Stimulated activated CD8-positive, alpha-beta memory T cell treated with anti-CD3 and anti-CD28 coated beads, Interleukin-15, amount 100 ng/mL, for 4 hours (primary cell): ENCODE data around the gene USE1.
"Not testable (repeated sequence)": the region's sequence is repeated elsewhere in the genome, so short reads cannot be mapped to it uniquely, and the experiment has no call there.

Source experiments
- DNase-seq, 2 donors: peaks; one replicate each; pipeline ENCODE4 v3.0.0-alpha.2; 2020; ENCODE audit warnings: low read depth in 2 of 2

Gene USE1

GRCh38 chr19:17215127-17215971, at the start of gene USE1:
Gene USE1, plus strand, starts transcription at chr19:17215357. Its CDS starts 49 bp downstream, at chr19:17215406.
- peak; percentile 69 to 70 for DNase-seq

DNA sequence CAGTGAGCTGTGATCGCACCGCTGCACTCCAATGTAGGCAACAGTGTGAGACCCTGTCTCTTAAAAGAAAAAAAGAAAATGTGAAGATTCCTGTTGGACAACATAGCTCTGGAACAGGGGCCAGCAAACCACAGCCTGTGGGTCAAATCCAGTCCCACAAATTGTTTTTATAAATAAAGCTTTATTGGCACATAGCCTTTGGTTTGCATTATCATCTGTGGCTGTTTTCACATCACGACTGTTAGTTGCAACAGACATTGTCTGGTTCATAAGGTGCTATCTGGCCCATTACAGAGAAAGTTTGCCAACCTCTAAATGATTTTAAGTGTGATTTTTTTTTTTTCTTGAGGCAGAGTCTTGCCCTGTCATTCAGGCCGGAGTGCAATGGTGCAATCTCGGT, 49.4 kb upstream of the USE1 start:
- no peak for DNase-seq

GRCh38 chr19:17170538-17171297, 44.4 kb upstream of the USE1 start:
- DNase-seq, result no peak

GRCh38 chr19:17171874-17172273, 43.3 kb upstream of the USE1 start:
- no peak for DNase-seq

DNA sequence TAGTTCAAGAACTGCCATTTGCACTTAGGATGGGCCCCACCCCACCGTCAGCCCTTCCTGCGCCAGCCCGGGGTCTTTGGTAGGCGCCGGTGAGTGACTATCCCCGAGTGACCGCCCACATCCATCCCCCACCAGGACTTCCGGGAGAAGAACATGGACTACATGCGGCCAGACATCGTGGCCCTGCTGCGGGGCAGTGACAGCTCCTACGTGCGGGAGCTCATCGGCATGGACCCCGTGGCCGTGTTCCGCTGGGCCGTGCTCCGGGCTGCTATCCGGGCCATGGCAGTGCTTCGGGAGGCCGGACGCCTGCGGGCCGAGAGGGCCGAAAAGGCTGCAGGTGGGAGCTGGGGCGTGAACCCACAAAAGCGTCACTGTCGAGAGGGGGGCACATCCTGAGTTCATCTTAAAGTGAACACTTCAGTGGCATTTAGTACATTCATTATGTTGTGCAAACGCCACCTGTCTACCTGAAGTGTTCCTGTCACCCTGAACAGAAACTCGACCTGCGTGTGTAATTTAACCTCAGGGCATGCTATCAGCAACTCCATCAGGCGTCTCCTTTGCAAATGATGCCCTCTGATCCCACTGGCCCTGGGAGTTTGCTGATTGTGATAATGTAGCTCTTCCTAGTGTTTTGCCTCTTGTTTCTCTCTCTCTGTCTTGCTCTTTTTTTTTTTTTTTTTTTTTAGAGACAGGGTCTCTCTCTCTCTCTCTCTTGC, 42.4 kb upstream of the USE1 start:
- DNase-seq, result no peak

GRCh38 chr19:17178291-17178690, 36.9 kb upstream of the USE1 start:
- no peak for DNase-seq

DNA sequence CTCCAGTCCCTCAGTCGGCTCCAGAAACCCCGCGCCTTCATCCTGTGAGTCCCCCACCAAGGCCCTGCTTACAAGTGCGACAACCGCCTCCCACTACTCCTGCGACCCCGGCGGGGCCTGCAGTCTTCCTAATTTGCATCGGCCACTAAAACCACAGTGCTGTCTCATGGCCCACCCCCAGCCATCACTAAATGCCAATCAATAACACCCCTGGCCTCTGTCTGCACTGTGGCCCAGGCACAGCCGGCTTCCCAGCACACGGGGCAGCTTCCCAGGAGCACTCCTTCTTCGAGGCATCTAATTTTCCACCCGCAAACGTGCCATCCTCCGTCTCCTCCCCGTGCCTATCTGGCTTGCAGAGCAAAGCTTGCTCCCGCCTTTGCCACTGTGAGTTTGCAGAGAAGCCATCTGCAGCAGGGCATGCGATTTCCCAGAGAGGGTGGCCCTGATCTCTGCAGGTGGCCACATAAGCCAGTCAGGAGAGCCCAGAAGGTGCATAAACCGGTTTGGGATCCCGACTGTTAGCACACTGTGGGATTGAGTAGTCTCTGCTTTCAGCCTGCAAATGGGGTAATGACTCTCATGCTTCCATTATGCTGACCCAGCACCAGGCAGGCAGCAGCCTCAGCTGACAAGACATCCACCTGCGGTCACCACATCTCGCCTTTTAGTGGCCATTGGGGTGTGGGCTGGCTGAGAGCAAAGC, 34.0 kb upstream of the USE1 start:
- DNase-seq, result no peak

DNA sequence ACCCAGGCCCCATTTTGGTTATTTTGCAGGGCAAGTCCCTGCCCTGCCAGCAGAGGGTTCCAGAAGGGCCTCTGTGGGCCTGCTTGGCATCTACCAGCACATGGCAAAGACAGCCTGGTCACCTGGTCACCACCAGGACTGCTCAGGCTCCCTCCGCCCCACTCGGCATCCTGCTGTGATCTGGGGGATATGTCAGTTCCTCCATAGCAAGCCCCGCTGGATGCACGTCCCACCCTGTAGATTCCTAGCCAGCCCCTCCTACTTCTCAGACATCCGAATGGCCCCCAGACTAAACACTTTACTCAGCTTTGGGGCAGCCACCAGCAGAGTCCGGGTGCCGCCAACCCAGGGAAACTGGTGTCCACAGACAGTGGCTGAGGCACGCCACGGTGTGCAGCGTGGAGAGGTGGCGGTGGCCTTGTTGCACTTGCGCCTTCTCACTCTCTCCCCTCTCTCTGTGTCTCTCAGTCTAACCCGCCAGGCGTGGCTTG, 31.8 kb upstream of the USE1 start:
- DNase-seq, result no peak

DNA sequence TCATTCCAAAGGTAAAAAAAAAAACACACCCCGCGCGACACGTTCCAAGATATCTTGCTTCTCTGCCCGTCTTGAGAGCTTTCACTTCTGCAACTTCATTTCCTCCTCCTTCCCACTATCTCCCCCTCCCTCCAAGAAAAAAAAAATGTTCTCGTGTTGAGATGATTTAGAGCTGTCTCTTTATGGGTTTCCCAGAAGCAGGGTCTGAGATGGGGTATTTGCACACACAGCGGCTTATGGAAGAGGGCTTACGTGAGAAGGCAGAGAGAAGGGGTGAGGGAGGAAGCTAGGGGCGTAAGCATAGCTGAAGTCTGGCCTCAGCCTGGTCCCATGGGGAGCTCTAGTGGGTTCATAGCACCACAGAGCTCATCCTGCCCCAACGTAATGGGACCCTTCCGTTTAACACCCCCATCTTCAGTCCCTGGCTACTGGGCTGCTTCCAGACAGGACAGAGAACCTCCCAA, 31.3 kb upstream of the USE1 start:
- no peak for DNase-seq

GRCh38 chr19:17184371-17184841, 30.8 kb upstream of the USE1 start:
- DNase-seq, result peak in 1 of 2 donors; percentile 29

GRCh38 chr19:17185590-17185989, 29.6 kb upstream of the USE1 start:
- DNase-seq, result no peak

DNA sequence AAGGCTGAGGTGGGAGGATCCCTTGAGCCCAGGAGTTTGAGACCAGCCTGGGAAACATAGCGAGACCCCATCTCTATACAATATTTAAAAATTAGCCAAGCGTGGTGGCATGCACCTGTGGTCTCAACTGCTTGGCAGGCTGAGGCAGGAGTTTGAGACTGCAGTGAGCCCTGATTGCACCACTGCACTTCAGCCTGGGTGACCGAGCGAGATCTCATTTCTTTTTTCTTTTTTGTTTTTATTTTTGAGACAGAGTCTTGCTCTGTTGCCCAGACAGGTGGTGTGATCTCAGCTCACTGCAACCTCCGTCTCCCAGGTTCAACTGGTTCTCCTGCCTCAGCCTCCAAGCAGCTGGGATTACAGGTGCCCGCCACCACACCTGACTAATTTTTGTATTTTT, 23.4 kb upstream of the USE1 start:
- DNase-seq, result not testable (repeated sequence)

GRCh38 chr19:17192751-17193150, 22.4 kb upstream of the USE1 start:
- DNase-seq, result no peak

- no peak for DNase-seq
These were observed 20.5 kb upstream of the USE1 start for GRCh38 chr19:17194608-17195007.

DNA sequence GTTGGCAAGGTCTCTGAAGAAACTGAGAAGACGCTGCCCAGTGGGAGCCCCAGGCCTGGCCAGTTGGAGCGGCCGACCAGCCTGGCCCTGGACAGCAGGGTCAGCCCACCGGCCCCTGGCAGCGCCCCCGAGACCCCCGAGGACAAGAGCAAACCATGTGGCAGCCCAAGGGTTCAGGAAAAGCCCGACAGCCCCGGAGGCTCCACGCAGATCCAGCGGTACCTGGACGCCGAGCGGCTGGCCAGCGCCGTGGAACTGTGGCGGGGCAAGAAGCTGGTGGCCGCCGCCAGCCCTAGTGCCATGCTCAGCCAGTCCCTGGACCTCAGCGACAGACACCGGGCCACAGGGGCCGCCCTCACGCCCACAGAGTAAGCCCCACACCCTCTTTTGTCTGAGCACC, 20.1 kb upstream of the USE1 start:
- no peak for DNase-seq

- no peak for DNase-seq
These were observed 18.5 kb upstream of the USE1 start for GRCh38 chr19:17196610-17197009.

DNA sequence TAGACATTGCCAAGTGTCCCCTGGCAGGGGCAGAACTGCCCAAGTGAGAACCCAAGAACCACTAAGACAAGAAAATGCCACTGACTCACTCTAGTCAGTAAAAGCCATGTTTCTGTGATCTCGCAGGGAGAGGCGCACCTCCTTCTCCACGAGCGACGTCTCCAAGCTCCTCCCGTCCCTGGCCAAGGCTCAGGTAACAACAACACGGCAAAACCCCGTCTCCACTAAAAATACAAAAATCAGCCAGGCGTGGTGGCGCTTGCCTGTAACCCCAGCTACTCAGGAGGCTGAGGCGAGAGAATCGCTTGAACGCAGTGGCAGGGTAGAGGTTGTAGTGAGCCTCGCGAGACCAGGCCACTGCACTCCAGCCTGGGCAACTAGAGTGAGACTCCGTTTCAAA, 17.5 kb upstream of the USE1 start:
- no peak for DNase-seq

DNA sequence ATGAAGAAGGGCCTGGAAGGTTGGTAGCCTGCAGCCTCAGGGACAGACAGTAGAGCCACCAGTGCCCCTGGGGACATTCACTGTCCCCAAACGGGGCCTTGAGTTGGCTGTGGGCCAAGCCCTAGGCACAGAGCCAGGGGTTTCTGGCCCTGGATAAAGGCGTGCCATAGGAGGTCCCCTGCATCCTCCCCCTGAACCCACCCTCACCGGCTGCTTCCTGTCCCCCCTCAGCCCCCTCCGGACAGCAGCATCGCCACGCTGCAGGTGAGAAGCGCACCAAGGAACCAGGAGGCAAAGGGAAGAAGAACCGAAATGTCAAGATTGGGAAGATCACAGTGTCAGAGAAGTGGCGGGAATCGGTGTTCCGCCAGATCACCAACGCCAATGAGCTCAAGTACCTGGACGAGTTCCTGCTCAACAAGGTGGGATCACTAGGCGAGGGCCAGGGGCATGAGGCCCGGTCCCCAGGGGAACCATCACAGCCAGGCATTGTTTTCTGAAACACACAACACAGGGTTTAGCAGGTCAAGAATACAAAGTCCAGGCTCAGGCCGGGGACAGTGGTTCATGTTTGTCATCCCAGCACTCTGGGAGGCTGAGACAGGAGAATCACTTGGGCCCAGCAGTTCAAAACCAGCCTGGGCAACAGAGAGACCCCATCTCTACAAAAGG, 14.6 kb upstream of the USE1 start:
- no peak for DNase-seq

DNA sequence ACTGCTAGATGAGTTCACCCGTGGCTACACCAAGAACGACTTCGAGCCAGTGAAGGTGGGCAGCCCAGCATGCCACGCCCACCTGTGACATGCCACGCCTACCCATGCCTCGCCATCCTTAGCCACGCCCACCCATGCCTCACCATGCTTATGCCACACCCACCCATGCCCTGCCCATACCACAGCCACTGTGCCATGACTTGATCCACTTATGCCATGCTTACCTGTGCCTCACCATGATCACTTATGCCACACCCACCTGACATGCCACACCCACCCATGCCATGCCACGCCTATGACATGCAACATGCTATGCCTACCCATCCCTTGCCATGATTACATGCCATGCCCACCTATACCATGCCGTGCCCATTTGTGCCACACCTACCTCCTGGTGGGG, 12.9 kb upstream of the USE1 start:
- DNase-seq, result no peak

GRCh38 chr19:17202713-17203112, 12.4 kb upstream of the USE1 start:
- DNase-seq, result no peak
